NCI-H2107 (cell line): ENCODE data around the gene C5orf58.

ENCODE experiments used
- DNase-seq: peaks from one replicate; lab custom pipeline; 2025; lab: John Stamatoyannopoulos, UW

C5orf58 gene, protein sequence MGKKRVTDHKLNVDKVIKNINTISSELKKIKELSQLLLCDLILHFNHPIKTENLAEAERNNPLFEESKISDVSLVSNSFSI

DNA sequence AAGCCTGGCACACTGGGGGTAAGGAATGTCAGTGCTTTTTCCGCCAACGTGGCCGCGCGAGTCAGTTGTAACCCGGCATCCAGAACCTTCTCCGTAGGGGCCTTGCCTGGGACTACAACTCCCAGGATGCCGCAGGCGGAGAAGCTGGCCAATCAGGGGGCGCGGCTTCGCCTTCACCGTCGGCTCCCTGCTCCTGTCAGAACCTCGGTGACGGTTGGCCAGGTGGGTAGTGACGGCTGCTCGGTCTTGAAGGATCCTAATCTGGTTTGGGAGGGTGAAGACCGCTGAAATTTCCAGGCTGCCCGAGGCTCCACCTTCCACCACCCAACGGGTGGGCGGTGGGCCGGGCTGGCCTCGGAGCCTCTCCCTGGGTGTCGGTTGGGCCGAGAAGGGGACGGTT lies at the start of gene C5orf58:
Gene C5orf58 (plus strand): TSS at position 200 of the 400 bp plus-strand sequence. CDS start 1,992 bp downstream, outside the sequence.
- DNase-seq, result no peak

DNA sequence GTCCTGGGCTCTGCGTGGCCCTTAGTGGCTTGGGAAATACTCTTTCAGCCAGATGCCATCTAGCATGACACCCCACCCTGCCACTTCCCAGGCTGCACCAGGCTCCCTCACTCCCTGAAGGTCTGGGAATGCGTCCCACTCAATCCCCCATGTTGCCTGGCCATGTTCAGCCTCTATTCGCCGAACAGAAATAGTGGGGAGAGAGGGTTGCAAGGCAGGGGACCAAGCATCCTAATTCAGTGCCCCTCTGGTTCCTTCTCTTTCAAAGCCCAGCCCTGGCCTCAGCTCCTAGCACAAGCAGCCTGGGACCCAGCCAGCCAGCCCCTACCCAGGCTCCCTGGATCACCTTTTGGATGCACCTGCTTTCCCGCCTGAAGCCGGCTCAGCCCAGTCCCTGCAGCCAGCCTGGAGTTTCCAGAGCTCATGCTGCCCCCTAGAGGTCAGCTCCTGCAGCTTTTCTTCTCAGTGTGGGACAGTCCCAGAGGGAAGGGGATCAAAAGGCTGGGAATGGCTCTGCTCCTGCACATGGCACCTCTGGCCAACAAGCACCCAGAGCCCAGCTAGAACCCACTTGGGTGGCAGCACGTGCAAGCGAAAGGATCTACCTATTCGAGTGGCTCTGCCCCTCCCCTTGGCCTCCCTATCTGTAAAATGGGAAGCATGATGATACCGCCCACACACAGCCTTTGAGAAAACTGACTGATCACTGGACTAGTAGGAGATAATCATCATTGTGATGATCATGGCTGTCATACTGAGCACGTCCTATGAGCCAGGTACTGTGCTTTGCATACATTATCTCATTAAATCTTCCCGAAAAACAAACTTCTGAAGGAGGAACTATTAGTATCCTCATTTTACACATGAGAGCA lies 48.7 kb upstream of the C5orf58 start:
- no peak for DNase-seq

DNA sequence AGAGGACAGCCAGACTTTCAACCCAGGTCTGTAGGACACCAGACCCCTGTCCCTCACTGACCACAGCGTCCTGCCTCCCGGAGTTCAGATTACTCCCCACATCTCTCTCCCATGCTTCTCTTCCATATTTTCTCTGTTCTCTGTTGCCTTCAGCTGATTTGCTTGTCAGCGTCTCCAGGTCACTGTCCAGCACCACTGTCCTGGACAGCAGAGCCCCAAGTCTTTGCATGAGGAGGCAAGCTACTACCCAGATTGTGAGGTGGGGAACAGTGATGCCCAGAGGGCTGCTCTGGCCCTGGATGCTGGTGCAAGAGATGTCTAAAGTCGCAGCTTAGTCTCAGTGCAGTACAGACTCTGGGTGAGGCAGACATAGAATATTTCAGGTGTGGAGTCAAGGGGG lies 48.0 kb upstream of the C5orf58 start:
- no peak for DNase-seq

DNA sequence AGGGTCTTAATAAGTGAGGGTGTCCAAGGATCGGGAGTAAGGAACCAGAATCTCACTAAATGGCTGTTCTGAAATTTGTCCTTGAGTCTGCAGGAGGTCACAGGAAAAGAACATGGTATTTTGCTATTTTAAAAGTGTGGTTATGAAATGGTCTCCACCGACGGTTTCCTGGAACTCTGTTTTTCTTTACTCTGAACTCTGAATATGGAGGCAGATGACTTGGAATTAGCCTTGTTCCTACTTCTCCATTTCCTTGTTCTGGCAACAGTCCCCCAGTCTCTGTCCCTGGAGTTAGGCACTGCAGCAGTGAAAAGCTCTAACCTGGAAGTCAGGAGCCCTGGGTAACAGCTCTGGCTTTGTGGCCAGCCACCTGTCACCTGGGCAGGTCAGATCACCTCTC lies 46.6 kb upstream of the C5orf58 start:
- DNase-seq, result no peak

DNA sequence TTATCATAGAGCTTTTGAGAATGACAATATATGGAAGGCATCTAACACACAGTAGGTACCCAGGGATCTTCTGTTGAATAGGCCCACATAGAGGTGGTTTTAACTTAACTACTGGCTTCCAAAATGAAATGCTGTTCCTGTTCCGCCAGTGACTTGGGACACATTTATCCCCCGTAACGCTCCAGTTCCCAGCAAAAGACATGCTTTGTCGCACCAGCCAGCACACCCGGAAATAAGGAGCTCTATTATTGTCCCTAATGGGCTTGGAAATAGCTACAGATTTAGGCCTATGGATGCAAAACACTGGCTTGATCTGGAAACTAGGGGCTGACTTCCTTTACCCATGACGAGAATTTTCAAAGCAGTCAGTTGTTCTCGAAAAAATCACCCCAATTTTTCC lies 45.9 kb upstream of the C5orf58 start:
- DNase-seq, result no peak

DNA sequence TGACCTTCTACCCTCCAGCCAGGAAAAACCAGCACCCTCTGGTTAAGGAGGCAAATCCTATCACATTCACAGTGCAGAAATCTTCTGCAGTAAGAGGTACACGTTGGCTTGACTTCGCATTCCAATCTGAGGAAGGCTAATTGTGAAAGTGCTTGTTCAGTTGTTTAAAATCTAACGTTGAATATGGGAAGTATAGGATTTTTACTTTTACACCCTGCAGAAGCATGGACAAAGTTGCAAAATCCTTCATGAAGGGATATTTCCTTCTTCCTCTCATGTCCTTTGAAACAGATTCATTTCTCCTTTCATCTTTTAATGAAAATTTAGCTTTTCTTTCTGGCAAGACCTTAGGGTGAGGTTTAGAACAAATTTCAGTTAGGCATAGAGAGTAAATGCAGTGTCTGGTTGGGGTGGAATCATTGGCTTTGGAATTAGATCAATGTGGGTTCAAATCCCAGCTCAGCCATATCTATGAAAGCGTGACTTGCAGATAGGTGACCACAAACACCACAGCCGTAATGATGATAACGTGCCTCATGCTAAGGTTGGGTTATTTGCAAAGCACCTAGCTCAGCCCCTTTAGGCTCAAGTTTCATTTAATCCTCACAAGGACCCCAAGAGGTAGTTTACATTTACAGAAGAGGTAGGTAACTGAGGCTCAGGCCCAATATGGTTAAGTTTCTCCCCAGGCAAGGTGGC lies 42.2 kb upstream of the C5orf58 start:
- no peak for DNase-seq

DNA sequence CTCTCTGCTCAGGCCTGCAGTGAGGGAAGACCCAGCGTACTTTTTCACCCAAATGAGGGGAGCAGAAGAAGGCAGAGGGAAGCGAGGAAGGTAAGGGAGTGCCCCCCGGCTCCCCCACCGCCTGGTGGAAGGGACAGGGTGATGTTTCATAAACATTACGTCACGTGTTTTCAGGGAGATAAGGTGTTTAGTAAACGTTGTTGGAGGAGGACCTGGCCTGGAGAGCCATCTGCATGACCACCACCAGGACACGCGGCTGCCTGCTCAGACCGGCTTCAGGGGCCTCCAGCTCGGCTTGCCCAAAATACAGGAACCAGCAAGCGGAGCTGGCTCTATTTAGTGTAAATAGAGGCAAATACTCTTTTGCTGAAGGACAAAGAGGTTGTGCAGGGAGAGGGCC lies 40.0 kb upstream of the C5orf58 start:
- no peak for DNase-seq

DNA sequence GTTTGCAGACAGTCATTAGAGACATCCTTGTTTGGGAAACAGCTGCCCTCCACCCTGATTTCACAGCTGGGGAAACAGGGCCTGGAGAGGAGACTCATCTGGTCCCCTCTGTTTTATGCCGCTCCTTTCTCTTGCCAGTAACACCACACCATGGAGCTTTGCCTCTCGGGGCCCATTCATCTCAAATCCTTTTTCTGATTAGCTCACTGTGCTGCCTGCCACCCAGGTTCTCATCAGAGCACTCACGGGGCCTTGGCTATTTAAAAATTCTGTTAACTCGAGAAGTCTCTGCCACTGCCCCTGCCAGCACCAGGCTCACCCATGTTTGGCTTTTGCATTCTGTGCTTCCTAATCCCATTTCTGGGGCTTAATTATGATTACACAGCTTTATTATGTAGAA lies 36.8 kb upstream of the C5orf58 start:
- no peak for DNase-seq

DNA sequence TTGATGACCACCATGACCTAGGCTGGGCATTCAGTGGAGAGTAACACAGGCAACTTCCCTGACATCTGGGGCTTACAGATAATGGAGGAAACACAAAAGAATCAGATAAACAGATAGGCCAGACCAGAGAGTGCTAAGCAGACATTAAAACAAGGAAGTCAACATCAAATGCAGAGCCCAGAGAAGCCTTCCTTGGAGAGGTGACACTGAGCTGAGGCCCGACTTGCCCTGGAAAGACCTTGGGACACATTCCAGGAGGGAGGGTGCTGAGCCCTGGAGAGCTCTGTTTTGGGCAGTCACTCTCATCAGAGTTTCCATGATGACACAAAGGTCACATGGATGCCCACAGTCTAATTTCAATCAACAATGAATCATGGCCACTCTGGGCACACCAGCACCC lies 31.9 kb upstream of the C5orf58 start:
- DNase-seq, result no peak

DNA sequence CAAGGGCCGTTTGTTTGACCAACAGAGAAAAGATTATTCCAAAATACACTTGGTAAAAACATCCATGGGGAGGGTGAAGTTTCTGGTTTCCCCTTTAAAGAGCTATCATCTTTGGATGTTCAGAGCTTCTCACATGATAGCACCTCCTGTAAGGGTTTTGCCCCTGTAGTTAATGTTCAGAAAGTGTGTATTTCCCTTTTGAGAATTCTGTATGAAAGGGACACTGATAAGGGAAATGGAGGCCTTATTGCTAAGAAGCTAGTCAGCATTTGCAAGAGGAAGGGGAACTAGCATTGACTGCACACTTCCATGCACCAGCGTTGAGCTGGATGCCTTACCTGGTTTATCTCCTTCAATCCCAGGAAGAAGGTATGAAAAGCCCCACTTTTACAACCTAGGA lies 31.5 kb upstream of the C5orf58 start:
- no peak for DNase-seq

DNA sequence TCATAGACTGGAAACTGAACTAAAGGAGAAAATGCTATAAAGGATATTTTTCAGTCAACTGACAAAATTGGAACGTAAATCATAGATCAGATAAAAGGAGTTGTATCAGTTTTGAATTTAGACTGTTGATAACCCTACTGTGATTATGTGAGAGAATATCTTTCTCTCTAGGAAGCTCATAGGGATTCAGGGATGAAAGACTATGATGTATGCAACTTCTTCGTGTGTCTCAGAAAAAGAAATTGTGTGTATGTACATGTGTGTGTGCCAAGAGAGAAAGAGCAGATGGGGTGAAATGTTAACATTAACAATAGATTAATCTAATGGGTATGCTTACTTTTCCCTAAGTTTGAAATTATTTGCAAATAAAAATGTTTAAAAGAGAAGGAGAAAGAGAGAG lies 30.7 kb upstream of the C5orf58 start:
- DNase-seq, result no peak

DNA sequence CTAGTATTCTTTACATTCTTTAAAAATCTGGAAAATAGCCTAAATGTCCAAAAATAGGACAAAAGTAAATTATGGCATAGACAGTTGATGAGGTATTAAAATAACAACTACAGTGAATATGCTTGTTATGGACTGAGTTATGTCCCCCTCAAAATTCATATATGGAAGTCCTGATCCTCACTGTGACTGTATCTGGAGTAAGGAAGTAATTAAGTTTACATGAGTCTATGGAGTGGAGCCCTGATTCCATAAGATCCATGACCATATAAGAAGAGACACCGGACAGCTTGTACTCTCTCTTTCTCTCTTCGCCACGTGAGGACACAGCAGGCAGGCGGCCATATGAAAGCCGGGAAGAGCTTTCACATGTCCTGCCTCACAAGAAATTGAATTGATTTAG lies 28.6 kb upstream of the C5orf58 start:
- no peak for DNase-seq

DNA sequence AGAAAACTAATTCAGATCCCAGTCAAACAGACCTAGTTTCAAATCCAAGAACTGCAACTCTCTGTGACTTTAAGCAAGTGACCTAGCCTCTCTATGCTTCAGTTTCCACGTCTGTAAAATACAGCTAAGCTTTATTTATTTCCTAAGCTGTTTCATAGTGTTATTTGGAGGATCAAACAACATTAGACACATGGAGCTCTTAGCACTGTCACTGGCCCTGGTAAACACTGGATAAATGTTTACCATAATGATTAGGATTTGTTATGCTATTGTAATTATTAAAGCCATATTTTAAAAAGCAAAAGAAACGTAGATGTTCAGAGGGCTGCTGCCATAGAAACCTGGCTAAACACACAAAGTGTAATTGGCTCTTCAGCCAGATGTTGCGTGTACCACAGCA lies 26.6 kb upstream of the C5orf58 start:
- no peak for DNase-seq

DNA sequence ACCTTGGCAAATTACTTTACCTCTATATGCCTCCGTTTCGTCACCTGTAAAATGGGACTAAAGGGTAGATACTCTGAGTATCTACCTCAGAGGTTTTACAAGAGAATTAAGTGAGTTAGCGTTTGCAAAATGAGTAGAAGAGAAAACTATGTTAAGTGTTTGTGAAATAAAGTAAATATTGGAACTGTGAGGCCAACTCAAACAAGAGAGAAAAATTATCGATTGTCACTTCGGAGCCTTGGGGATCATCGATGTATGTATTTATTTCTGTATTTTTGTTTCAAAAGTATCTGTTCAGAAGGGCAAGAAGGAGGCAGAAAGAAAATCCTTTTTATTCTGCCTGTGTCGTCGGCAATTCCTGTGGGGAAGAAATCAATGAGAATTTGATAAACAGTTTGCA lies 25.8 kb upstream of the C5orf58 start:
- DNase-seq, result no peak

DNA sequence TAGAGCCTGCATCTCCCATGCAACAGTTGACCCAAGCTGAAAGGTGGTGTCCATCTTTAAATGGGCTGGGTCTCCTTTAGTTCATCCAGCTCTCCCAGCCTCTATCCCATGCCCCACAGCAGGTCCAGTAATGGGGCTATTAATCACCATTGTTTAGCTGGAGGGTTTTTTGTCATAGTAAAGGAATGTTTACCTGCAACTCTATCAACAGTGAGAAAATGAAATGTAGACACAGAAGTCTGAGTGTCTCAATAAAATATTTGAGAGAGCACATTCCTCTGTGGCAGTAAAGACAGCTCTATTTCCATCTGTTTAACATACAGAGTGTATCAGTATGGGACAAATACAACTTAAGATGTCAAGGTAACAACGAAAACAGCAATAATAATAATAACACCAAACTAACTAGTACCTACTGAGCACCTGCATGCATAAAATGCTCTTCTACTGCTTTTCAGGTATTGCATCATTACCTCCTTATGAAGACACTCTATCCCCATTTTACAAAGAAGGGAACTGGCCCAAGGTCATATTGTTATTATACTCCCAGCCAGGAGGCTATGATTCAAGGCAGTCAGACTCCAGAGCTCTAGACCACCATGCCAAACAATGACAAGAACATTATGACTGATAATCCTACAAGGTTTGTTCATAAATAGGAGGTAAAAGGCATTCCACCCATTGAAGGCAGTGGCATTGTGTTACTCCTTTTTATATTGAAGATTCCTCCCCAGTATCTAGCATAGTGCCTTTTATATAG lies 21.0 kb upstream of the C5orf58 start:
- DNase-seq, result no peak

DNA sequence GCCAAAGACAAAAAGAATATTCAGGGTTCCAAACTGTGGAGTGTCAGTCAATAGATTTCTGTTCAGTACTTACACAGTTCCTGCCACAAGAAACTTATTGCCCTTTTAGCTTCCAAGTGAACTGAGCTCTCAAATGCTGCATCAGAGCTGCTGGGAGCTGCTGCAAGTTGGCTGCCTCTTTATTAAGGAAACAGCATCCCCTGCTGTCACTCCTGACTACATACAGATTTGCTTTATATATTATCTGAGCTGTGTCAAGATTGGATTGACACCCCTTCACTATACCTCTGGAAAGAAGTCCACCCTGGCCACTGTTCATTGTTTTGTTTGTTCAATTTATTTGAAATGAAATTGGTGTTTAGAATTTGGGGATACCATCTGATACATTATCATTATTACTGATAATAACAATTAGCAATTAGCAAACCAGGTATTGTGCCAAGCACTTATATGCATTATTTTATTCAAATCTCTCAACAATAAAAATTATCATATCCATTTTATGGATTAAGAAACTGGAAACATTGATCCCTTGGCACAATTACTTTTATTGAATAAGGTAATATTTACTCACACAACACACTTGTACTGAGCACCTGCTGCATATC lies 16.4 kb upstream of the C5orf58 start:
- peak; percentile 12 for DNase-seq

DNA sequence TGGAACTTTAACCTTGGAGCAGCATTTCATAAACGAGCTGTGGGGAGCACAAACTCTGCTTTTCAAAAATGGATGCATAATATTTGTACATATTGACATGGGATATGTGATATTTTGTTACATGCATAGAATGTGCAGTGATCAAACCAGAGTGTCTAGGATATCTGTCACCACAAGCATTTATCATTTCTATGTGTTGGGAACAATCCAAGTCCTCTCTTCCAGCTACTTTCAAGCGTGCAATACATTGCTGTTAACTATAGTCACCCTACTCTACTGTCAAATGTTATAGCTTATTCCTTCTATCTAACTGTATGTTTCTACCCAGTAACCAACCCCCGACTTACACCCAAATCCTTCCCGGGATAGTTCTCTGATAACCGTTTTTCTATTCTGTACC lies 15.0 kb upstream of the C5orf58 start:
- DNase-seq, result no peak

DNA sequence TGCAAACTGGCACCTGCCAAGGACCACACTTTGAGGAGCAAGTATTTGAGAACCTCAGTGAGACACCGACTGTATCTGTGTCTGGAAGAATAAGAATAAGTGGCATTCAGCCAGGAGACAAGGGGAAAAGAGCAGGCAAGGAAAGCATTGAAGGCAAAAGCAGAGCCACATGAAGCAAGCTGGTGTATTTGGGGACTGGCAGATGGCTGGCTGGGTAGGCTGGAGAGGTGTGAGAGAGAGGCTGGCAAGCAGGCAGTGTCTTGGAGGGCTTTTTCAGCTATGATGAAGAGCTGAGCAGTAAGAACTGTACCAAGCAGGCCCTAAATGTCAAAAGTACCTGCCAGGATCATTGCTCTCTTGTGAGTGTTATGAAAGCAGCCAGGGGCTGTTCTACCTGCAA lies 14.1 kb upstream of the C5orf58 start:
- no peak for DNase-seq

DNA sequence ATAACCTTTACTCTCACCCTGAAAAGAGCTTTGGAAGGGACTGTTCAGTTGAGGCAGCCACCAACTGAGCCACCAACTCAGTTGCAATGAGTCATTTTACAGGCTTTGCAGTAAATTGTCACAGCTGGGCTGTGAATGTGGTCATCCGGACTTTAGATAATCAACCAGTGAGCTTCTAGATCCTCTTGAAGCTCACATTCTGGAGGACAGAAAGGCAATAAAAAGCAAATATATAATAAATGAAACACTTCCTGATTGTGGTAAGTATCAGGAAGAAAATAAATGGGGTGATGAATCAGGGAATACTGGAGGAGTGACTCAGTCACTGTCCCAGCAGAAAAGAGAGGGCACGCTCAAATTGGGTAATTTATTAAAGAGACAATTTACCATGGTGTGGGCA lies 13.2 kb upstream of the C5orf58 start:
- DNase-seq, result no peak

DNA sequence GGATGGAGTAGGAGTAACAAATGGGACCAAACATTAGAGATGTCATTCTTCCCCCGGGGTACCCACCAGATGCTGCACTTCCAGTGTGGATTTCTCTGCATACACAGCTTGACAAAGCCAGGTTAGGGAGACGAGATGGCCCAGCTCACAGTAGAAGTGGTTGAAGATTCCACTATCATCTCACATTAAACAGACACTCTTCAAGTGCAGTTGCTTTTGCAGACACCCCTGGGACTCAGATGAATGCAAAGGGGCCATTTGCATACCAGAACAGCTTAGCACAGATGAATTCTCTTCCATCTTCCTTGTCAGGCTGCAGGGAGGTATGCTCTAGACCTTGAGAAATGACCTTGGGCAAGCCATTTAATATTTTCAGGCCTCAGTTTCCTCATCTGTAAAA lies 12.6 kb upstream of the C5orf58 start:
- no peak for DNase-seq

DNA sequence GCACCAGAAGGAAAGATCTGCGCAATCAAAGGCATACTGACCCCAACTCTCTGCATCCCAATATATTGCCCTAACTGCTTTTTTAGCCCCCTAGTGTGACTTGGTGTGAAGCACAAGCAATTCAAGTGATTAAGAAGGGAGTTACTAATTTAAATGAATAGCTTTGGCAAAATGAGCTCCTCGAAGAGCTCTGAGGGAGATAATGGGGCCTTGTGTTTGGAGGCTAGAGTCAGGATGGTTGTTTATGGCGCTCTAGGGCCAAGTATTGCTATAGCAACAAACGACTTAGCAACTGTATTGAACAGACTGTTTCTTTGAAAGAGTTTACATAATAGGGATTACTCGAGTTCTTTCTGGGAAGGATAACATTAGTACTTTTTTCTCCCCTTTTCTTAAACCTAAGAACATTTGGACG lies 11.5 kb upstream of the C5orf58 start:
- no peak for DNase-seq

DNA sequence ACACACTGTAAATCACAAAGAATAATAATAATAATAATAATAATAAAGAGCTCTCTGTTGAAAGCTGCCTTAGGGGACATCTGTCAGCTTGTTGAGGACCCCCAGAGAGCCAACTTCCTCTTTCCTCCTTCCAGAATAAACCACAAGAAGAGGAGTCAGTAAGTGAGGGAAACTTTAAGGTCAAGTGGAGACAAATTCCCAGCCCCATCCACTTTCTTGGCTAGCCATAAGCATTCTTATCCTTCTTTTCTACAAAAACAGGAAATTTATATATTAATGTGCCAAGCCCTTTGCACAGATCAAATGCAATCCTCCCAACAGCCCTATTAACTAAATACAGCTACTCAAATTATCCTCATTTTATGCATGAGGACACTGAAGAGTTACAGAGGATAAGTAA lies 9.4 kb upstream of the C5orf58 start:
- DNase-seq, result no peak
